ENCODE measurements around the gene IDH3B. TPM values are rescaled to one million over a fixed set of nuclear protein-coding genes. Genes with fewer than 3 reads are reported as not detected.

IDH3B gene
- total and polyA plus RNA-seq, 2 of the 13 experiments (the other 11 are each of a cell fraction or from before 2014, with no cell fraction given), result 215 to 254 TPM

GRCh38 chr20:2653556-2654383 is 10.2 kb downstream of the IDH3B start (continued):
- TF ChIP-seq ZNF552 (CRISPR knock-in tag; IDR thresholded peaks at IDR 0.05; ENCODE audit: borderline replicate concordance) (no peak), ZNF772 (CRISPR knock-in tag; IDR thresholded peaks at IDR 0.05) (no peak), ZBTB2 (CRISPR knock-in tag; IDR thresholded peaks at IDR 0.05; ENCODE audit: low read depth) (no peak), TEAD3 (CRISPR knock-in tag; optimal IDR thresholded peaks at IDR 0.05; ENCODE audit: borderline replicate concordance) (no peak), GRHL1 (CRISPR knock-in tag; conservative IDR thresholded peaks at IDR 0.05) (no peak), NR2F2 (IDR thresholded peaks at IDR 0.05; ENCODE audit: borderline replicate concordance, low read depth) (no peak), TARDBP (CRISPR knock-in tag; IDR thresholded peaks at IDR 0.05) (no peak), TSC22D2 (CRISPR knock-in tag; IDR thresholded peaks at IDR 0.05; ENCODE audit: borderline replicate concordance) (no peak), ZNF768 (CRISPR knock-in tag; IDR thresholded peaks at IDR 0.05) (no peak), ZNF598 (CRISPR knock-in tag; IDR thresholded peaks at IDR 0.05; ENCODE audit: borderline replicate concordance) (no peak), SOX6 (IDR thresholded peaks at IDR 0.05) (no peak), SOX6 (CRISPR knock-in tag; IDR thresholded peaks at IDR 0.05) (peak; percentile 16; the same call in 1 of the 2 replicates), MAF1 (CRISPR knock-in tag; IDR thresholded peaks at IDR 0.05; ENCODE audit: borderline replicate concordance) (no peak), FOXM1 (CRISPR knock-in tag; IDR thresholded peaks at IDR 0.05) (no peak), ZNF20 (CRISPR knock-in tag; IDR thresholded peaks at IDR 0.05) (no peak), ZNF329 (CRISPR knock-in tag; IDR thresholded peaks at IDR 0.05; ENCODE audit: low read depth) (no peak), THAP7 (CRISPR knock-in tag; IDR thresholded peaks at IDR 0.05) (peak; percentile 36; the same call in 1 of the 2 replicates), ZMAT3 (CRISPR knock-in tag; conservative IDR thresholded peaks at IDR 0.05) (no peak), RBFOX2 (IDR thresholded peaks at IDR 0.05; ENCODE audit: low read depth, low read length) (no peak; the same call in 1 of the 2 replicates), TMF1 (CRISPR knock-in tag; IDR thresholded peaks at IDR 0.05; ENCODE audit: low read depth) (no peak), RFXAP (CRISPR knock-in tag; IDR thresholded peaks at IDR 0.05; ENCODE audit: borderline replicate concordance) (no peak), ZNF710 (CRISPR knock-in tag; IDR thresholded peaks at IDR 0.05; ENCODE audit: borderline replicate concordance) (0 out of 2 replicates have a peak, but pooled peaks have one; percentile 6), NFIC (IDR thresholded peaks at IDR 0.05; ENCODE audit: low read length) (no peak), HOXA7 (CRISPR knock-in tag; IDR thresholded peaks at IDR 0.05) (no peak), HNRNPLL (IDR thresholded peaks at IDR 0.05; ENCODE audit: low read depth, low read length, poor library complexity, severe bottlenecking) (no peak)

Measured in HepG2 (cell line).